Measurements from ENCODE around the gene WDR48.

Gene WDR48

DNA sequence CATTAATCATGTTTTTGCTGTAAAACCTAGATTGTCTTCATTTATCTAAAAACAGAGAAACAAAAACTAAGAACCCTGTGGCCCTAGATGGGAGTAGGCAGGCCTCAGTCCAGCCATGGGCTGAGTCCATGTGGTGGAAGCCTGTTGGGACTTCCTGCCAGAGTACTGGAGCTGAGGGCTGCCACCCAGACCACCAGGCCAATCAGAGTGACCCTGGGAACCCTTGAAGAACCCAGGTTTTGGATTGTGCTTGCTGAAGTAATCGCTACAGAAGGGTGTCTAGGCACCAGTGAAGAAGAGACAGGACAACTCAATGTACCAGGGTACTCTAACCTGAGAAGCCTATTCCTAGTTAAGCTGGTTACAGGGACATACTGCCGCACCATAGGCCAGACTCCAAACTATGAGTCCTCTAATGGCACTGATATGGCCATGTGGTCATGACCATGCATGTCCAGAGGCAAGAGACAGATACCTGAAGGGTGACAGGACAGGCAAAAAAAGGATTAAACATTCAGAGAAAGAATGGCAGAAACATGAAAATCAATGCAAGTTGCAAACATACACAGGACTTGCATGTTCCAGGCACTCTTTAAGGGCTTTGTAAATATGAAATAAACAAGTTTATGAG, 88.6 kb downstream of the WDR48 start:
- no peak for DNase-seq

GRCh38 chr3:39141171-39141995, 89.6 kb downstream of the WDR48 start:
- DNase-seq, result no peak

- no peak for DNase-seq
Observed at GRCh38 chr3:39142067-39142466, 90.3 kb downstream of the WDR48 start.

DNA sequence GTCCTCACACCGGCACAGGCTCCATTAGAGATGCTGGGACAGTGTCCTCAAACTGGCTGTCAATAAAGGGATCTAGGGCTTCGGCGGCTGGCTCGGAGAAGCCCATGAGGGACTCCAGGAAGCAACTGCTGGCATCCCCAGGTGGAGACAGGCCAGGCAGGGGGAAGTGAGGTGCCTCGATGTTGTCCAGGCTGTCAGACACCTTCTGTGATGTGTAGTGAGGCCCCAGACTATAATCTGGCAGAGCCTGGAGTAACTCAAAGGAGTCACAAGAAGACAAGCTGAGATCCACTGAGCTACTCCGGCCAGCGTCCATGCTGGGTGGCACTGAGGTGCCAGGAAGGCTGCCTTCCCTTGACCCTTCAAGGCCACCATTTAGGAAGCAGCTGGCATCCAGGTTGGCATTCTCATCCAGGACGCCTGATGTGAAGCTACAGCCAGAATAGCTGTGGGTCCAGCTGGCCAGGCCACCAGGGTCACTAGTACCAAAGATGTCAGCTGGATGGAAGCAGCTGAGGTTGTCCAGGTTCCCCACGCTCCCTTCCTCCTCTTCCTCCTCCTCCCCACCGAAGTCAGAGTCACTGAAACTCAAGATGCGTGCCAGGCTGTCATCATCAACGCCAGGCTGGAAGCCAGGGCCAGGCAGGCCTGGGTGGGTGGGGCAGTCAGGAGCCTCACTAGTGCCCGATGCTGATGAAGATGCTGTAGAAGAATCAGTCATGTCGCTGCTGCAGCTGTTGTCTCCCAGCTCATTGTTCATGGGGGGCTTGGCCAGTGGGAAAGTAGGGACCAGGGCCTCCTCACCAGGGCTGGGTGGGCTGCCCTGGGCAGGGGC, 91.5 kb downstream of the WDR48 start:
- no peak for DNase-seq

GRCh38 chr3:39144095-39144747, 92.4 kb downstream of the WDR48 start:
- DNase-seq, result no peak

GRCh38 chr3:39144748-39145380, 93.0 kb downstream of the WDR48 start:
- no peak for DNase-seq

DNA sequence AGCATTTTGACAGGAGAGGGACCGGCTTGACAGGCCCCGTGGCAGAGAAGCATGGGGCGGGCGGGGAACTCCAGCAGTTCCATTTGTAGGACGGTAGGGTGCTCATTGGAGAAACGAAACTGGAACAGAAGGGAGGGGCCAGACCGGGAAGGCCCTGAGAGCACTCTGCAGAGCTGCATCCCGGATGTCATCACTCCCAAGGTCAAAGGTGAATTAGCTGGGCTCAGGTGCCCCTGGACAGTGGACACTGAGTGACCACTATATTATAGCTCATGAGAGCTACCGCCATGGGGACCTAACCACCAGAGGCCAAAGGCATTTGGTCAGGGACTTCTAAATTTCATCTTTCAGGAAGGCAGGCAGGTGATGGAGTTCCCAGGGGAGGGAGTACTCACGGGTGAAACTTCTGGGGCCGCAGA, 94.3 kb downstream of the WDR48 start:
- no peak for DNase-seq
